Jurkat, Clone E6-1 (cell line): ENCODE measurements around the gene GNAO1.
A peak's percentile ranks its signal among the peaks of the same experiment; 100 is the strongest.
"Not testable (repeated sequence)": the region's sequence is repeated elsewhere in the genome, so short reads cannot be mapped to it uniquely, and the experiment has no call there.

Experiments
- DNase-seq: peaks from one replicate; pipeline ENCODE4 v3.0.0-alpha.2; 2011; ENCODE audit warnings: low read depth, low spot score
- H3K4me3 ChIP-seq: 2 replicates; pipeline ENCODE4 v1.5.1; 2011; ENCODE audit warnings: mild to moderate bottlenecking, low read length, control low read depth, moderate library complexity

GNAO1 gene

DNA sequence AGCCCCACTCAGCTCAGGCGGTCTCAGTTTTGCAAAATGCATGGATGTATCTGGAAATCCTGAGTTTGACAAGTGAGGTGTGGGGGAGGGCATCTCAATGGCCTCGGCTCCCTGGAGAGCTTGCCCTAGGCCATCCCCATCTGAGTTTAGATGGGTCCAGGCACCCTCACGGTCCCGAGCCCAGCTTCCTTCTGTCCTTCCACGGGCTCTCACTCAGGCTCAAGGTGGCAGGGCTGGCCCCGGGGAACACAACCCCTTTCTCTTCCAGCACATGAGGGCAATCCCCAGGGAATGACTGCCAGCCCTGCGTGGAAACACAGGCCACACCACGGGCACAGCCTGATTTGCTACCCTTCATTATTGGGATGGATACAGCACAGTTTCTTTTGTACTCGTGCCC is 175.7 kb downstream of the GNAO1 start:
- H3K4me3 ChIP-seq = no peak overlapping the region
- DNase-seq = no peak

DNA sequence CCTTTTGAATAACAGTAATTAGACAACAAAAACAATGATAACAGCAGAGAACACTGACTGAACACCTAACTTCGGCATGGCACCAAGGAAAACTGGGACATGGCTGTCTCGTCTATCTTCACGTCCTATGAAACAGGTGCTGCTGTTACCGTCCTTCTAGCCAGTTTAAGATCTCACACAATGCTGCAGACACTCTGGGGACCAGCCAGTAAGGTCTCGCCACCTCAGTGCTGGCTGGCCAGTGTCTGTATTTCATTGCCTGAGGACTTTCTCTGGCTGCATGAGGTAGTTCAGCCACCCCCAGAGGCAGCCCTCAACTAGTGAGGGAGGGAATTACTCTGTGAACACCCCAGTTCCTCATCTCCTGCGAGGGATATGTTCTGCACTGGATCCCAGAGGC is 176.5 kb downstream of the GNAO1 start:
- H3K4me3 ChIP-seq = no peak overlapping the region
- DNase-seq = no peak

DNA sequence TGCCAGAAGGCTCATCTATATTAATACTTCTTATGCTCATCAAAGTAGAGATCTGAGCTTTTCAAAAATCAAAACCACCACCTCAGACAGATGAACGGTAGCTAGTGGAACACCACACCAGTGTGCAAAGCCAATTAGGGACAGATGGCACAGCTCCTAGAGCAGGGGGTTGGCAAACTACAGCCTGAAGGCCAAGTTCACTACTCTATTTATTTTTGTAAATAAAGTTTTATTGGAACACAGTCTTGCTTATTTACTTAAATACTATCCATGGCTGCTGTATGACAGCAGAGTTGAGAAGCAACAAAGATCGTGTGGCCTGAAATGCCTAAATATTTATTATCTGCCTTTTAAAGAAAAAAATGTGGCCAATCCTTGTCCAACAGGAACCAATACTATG is 177.3 kb downstream of the GNAO1 start:
- H3K4me3 ChIP-seq = no peak overlapping the region
- DNase-seq = no peak

DNA sequence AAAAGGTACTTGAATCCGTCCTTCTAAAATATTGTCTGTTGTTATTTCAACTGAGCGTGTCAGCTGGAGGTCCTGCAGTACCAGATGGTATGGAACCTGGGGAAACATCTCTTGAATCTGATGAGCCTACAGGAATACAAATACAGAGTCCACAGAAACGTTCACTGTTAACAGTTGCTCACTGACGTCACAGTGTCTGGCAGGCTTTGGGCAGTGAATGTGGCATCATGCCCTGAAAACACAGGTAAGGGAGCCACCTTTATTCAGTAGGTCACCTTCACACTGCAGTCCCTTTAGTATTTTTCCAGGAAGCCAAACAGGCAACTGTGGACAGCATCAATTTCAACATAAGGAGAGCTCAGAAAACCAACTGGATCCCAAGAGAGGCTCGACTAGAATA is 177.9 kb downstream of the GNAO1 start:
- H3K4me3 ChIP-seq = no peak overlapping the region
- DNase-seq = no peak

DNA sequence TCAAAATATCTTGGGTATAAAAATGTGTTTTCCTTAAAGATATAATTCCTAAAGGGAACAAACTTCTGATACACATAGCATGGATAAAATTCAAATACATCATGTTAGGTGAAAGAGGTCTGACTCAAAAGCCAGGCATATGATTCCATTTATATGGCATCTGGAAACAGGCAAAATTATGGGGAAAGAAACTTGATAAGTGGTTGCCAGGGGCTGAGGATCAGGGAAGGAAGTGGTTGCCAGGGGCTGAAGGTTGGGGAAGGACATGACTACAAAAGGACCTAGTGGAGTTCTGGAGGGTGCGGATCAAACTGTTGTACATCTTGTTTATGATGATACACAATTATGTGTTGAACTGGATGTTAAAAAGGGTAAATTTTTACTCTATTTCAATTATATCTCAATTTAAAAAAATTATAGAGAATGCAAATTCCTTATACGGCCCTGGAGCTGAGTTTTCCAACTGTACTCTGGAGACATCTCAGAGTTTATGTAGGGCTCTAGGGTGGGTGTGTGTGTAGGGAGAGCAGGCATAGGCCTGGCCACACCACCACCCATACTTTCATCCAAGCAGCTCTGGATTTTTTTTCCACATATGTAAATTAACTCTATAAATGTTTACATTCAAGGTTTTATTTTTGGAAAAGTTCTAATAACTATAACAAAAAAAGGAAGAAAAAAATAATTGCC is 179.0 kb downstream of the GNAO1 start:
- no peak overlapping the region for H3K4me3 ChIP-seq
- no peak for DNase-seq

DNA sequence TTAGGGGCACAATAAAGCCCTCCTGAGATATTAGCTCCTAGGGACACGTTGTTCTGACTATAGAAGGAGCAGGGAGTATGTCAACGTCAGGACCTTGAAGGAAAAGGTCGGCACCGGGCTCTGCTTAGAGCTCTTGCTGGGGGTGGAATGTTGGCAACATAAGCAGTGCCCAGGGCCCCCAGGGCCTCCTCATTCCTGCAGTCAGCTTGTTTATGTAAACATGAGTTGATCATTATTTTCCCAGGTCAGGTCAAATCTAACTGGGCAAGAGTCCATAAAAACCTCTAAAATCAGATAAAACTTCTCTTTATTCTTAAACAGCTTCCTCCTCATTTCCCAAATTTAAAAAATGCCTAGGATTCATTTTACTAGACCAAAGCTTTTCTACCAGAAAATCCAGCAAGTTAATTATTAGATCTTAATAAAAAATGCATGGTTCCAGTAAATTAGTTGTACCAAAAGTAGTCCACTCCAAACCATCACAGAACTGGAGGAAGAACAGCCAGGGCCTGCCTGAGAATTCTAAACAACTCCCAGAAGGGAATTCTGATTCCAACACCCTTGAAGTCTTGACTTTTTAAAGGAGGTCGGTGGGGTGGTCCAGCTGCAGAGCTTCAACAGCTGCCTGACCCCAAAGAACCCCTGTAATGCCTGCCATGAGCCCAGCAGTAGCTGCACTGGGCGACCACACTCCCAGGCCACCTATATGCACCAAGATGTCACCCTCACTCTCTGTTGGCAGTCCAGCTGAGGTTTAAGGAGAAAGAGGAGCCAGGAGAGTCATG is 179.8 kb downstream of the GNAO1 start:
- no peak for DNase-seq
- H3K4me3 ChIP-seq = no peak overlapping the region

DNA sequence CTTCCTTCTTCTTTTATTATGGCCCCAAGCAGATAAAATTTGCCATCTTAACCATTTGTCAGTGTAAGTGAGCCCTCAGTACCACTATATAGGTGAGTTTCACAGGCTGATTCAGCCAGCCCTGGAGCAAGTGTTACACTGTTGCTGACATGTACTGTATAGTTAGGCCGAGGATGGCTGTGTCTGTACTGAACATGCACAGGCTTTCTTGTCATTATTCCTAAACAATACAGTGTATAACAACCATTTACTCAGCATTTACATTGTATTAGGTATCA is 180.3 kb downstream of the GNAO1 start:
- no peak overlapping the region for H3K4me3 ChIP-seq
- DNase-seq = no peak

DNA sequence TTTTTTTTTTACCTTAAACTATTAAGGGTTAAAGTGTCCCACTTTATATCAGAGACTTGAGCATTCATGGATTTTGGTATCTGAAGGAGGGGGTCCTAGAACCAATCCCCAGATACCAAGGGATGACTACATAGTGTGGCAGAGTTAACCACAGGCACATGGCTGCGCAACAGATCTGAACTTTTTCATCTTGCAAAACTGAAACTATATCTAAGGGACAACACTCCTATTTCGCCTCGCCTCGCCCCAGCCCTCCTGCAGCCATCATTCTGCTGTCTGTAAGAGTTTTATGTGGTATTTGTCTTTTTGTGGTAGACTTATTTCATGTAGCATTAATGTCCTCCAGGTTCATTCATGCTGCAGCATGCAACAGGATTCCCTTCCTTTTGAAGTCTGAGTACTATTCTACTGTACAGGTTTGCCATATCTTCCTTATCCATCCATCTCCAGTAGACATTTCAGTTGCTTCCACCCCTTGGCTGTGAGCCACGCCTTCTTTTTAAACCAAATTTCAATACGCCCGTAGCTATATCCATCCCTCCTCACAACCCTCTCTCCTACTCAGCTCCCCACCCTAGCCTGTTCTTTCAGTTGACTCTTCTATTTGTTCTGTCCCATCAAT is 180.8 kb downstream of the GNAO1 start:
- peak; percentile 41 for DNase-seq
- H3K4me3 ChIP-seq = no peak overlapping the region

DNA sequence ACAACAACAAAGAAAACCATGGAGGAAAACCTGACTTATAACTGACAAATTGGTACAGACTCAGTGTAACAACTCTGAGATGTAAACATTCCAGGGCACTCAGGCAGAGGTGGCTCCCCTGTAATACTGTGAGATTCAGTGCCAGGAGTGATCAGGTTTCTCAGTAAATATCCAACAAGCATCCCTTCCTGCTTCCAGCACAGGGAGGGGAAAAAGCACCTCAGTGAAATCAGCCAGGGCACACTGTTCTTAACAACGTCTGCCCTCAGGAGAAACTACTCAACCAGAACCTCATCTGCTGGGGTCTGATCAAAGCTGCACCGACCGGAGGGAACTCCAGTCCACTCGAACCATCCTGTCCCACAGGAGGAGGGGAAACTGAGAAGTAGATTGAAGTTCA is 181.7 kb downstream of the GNAO1 start:
- no peak for DNase-seq
- no peak overlapping the region for H3K4me3 ChIP-seq

DNA sequence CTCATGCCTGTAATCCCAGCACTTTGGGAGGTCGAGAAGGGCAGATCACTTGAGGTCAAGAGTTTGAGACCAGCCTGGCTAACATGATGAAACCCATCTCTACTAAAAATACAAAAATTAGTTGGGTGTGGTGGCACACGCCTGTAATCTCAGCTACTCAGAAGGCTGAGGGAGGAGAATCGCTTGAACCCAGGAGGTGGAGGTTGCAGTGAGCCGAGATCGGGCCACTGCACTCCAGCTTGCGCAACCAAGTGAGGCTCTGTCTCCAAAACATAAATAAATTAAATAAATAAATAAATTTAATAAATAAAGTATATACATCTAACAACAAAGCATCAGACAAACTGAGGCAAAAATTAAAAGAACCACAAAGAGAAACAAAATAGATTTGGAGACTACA is 184.5 kb downstream of the GNAO1 start:
- H3K4me3 ChIP-seq, DNase-seq: not testable (repeated sequence)

DNA sequence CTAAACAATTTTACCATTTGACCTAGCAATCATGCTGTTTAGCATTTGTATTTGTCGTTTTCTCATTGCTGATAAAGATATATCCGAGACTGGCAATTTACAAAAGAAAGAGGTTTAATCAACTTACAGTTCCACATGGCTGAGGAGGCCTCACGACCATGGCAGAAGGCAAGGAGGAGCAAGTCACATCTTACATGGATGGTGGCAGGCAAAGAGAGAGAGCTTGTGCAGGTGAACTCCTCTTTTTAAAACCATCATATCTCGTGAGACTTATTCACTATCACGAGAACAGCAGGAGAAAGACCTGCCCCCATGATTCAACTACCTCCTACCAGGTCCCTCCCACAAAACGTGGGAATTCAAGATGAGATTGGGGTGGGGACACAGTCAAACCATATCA is 187.8 kb downstream of the GNAO1 start:
- not testable (repeated sequence) for H3K4me3 ChIP-seq, DNase-seq

DNA sequence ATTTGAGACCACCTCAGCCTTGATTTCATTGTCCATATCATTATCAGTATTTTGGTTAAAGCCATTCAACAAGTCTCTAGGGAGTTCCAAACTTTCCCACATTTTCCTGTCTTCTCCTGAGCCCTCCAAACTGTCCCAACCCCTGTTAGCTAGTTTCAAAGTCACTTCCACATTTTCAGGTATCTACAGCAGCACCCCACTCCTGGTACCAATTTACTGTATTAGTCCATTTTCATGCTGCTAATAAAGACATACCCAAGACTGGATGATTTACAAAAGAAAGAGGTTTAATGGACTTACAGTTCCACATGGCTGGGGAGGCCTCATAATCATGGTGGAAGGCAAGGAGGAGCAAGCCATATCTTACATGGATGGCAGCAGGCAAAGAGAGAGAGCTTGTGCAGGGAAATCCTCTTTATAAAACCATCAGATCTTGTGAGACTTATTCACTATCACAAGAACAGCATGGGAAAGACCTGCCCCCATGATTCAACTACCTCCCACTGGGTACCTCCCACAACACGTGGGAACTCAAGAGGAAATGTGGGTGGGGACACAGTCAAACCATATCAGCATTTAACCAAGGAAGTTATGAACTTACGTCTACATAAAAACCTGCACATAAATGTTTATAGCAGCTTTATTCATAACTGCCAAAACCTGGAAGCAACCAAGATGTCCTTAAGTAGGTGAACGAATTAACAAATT is 189.6 kb downstream of the GNAO1 start:
- H3K4me3 ChIP-seq, DNase-seq: not testable (repeated sequence)

DNA sequence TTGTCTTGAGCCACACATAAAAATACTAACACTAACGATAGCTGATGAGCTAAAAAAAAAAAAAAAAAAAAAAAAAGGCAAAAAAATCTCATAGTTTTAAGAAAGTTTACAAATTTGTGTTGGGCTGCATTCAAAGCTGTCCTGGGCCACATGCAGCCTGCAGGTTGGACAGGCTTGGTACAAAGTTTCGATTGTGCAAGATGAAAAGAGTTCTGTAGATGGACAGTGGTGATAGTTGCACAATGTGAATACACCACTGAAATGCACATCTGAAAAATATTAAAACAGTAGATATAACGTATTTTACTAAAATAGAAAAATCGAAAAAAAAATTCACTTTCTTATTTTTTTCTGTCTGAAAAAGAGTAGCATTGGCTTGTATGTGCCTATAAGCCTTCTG is 191.2 kb downstream of the GNAO1 start:
- no peak for DNase-seq
- no peak overlapping the region for H3K4me3 ChIP-seq

DNA sequence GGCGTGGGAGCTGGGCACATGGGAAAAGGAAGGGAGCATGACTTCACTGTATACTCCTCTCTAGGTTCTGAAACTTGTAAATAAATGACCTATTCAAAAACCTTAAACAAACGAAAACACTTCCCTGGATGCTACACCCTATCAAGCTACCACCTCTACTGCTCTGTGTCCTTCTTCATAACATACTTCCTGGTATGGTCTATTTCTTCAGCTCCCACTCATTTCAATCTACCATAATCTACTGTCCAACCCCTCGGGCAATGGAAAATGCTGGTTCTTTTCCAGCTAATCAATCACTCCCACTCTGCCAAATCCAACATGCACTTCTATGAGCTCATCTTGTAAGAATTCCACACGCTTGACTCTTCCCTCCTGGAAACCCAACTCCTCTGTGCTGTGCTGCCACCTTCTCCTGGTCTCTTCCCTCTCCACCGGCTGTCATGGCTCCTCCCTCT is 191.6 kb downstream of the GNAO1 start:
- DNase-seq = no peak
- no peak overlapping the region for H3K4me3 ChIP-seq

DNA sequence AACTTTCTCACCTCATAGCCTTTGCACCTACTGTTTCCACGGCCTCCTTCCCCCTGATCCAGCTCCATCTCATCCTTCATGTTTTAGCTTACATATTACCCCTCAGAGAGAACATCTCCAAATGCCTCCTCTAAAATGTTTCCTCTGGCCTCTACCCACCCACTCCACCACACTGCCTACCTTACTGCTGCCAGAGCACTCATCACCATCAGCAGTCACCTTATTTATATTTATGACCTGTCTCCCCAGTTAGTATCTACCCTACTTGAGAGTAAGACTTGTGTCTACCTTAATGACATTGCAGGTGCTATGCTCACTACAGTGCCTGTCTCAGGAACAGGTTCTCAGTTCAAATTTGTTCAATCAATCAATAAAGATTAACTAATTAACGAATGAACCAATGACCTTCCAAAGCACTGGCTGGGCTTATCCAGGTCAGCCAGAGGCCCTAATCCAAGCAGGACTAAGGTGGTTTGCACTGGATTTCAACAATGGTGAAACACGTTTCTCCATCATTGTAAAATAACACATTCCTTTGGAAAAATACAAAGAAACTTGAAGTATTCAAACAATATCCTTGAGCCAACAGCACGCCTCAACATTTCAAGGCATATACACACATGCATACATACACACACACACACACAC is 192.9 kb downstream of the GNAO1 start:
- no peak overlapping the region for H3K4me3 ChIP-seq
- no peak for DNase-seq

DNA sequence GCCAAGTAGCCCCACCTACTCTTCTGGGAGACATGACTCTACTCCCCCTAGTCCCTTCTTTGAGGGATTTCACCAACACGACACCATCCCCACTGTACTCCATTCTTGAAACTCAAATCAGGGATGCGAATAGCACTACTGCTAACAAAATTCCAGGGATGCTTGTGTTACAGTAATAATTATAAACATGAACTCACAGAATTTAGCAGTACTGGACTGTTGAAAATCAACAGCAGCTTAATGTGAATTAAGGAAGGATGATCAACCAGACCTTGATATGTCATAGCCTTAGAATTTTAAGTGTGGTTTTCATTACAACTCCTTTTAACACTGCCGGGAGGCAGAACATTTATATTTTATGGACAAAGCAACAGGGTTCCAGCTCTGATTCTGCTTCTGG is 196.1 kb downstream of the GNAO1 start:
- no peak for DNase-seq
- H3K4me3 ChIP-seq = no peak overlapping the region

DNA sequence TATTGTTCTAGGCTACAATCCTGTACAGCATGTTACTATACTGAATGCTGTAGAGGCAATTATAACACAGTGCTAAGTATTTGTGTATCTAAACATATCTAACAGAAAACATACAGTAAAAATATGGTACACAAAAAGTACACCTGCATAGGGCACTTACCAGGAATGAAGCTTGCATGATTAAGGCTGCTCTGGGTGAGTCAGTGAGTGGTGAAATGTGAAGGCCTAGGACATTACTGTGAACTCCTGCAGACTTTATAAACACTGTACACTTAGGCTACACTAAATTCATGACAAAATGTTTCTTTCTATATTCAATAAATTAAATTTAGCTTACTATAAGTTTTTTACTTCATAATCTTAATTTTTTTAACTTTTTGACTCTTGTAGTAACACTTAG is 196.9 kb downstream of the GNAO1 start:
- no peak overlapping the region for H3K4me3 ChIP-seq
- no peak for DNase-seq

DNA sequence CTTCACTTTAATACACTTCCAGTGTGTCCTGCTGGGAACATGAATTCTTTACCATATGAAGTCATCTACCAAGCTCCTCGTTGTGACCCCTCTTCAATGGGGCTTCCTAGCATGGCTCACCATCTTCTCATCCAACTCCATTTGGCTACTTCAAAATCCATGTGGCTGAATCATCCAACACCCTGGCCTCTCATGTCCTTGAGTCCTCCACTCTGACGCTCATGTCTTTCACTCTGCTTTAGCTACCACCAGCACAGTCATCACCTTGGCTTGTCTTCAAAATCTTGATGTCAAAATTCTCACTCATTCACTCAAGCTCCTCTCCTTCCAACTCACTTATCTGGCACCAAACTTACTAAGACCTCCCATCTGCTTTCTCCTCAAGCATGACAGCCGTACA is 198.3 kb downstream of the GNAO1 start:
- H3K4me3 ChIP-seq = no peak overlapping the region
- DNase-seq = no peak

DNA sequence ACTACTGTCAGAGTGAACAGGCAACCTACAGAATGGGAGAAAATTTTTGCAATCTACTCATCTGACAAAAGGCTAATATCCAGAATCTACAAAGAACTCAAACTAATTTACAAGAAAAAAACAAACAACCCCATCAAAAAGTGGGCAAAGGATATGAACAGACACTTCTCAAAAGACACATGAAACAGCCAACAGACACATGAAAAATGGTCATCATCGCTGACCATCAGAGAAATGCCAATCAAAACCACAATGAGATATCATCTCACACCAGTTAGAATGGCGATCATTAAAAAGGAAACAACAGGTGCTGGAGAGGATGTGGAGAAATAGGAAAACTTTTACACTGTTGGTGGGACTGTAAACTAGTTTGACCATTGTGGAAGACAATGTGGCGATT is 205.4 kb downstream of the GNAO1 start:
- H3K4me3 ChIP-seq, DNase-seq: not testable (repeated sequence)

DNA sequence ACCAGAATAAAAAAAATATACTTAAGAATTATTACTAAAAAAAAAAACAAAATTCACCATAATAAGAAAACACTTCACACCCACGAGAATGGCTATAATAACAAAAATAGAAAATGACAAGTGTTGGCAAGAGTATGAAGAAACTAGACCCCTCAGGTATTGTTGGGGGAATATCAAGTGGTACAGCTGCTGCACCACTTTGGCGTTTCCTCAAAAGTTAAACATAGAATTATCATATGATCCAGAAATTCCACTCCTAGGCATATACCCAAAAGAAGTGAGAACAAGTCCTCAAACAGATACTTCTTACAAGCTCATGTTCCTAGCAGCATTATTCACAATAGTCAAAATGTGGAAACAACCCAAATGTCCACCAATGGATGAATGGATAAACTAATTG is 207.8 kb downstream of the GNAO1 start:
- H3K4me3 ChIP-seq = no peak overlapping the region
- no peak for DNase-seq
